Measurements from ENCODE around the gene IL15.

Gene IL15

GRCh38 chr4:141782205-141782604 lies 145.8 kb downstream of the IL15 start:
- no peak for DNase-seq (ENCODE audit: low spot score)
